NCI-H1105 (cell line): Measurements from ENCODE around the gene TBC1D5.
"Not testable (repeated sequence)": the region's sequence is repeated elsewhere in the genome, so short reads cannot be mapped to it uniquely, and the experiment has no call there.

Experiments used
- DNase-seq: peaks from one replicate; lab custom pipeline; 2025; lab: John Stamatoyannopoulos, UW

Gene TBC1D5

GRCh38 chr3:17714473-17714872, 28.0 kb downstream of the TBC1D5 start:
- DNase-seq: no peak

GRCh38 chr3:17709236-17709810, 33.1 kb downstream of the TBC1D5 start:
- DNase-seq: no peak

- DNase-seq: no peak
Measured at GRCh38 chr3:17707813-17708543, 34.5 kb downstream of the TBC1D5 start.

- not testable (repeated sequence) for DNase-seq
Measured at GRCh38 chr3:17705991-17706390, 36.4 kb downstream of the TBC1D5 start.

- DNase-seq: not testable (repeated sequence)
Measured at GRCh38 chr3:17699815-17700214, 42.6 kb downstream of the TBC1D5 start.

- DNase-seq: not testable (repeated sequence)
Measured at GRCh38 chr3:17695665-17696064, 46.8 kb downstream of the TBC1D5 start.

- not testable (repeated sequence) for DNase-seq
Measured at GRCh38 chr3:17693670-17693999, 48.8 kb downstream of the TBC1D5 start.

- not testable (repeated sequence) for DNase-seq
Measured at GRCh38 chr3:17692846-17693669, 49.4 kb downstream of the TBC1D5 start.

- no peak for DNase-seq
Measured at GRCh38 chr3:17687566-17687965, 54.9 kb downstream of the TBC1D5 start.

- no peak for DNase-seq
Measured at GRCh38 chr3:17686613-17687012, 55.8 kb downstream of the TBC1D5 start.

- no peak for DNase-seq
Measured at GRCh38 chr3:17683542-17684207, 58.8 kb downstream of the TBC1D5 start.

GRCh38 chr3:17680530-17680929, 61.9 kb downstream of the TBC1D5 start:
- DNase-seq: no peak

GRCh38 chr3:17678116-17678741, 64.2 kb downstream of the TBC1D5 start:
- no peak for DNase-seq

GRCh38 chr3:17674082-17674686, 68.2 kb downstream of the TBC1D5 start:
- no peak for DNase-seq

- DNase-seq: no peak
Measured at GRCh38 chr3:17672506-17672905, 69.9 kb downstream of the TBC1D5 start.

- no peak for DNase-seq
Measured at GRCh38 chr3:17670749-17671148, 71.7 kb downstream of the TBC1D5 start.

GRCh38 chr3:17664923-17665322, 77.5 kb downstream of the TBC1D5 start:
- no peak for DNase-seq

GRCh38 chr3:17656264-17656663, 86.2 kb downstream of the TBC1D5 start:
- no peak for DNase-seq

- no peak for DNase-seq
Measured at GRCh38 chr3:17655743-17656142, 86.7 kb downstream of the TBC1D5 start.

GRCh38 chr3:17649748-17650147, 92.7 kb downstream of the TBC1D5 start:
- not testable (repeated sequence) for DNase-seq

GRCh38 chr3:17648630-17649355, 93.6 kb downstream of the TBC1D5 start:
- DNase-seq: not testable (repeated sequence)
